ELF-1 (cell line): ENCODE results near the gene SRD5A3.
"Not testable (repeated sequence)": the region's sequence is repeated elsewhere in the genome, so short reads cannot be mapped to it uniquely, and the experiment has no call there.

Experiments
- DNase-seq: peaks from one replicate; pipeline ENCODE4 v3.0.0-alpha.2; 2016; ENCODE audit warnings: low read depth, low spot score

The SRD5A3 gene

GRCh38 chr4:55346851-55347255 is 811 bp downstream of the SRD5A3 start:
- no peak for DNase-seq

GRCh38 chr4:55347610-55348228 is 1.7 kb downstream of the SRD5A3 start:
- DNase-seq: no peak

GRCh38 chr4:55348466-55348865 is 2.4 kb downstream of the SRD5A3 start:
- DNase-seq: no peak

- DNase-seq: not testable (repeated sequence)
These were observed 4.8 kb downstream of the SRD5A3 start for GRCh38 chr4:55350870-55351269.

GRCh38 chr4:55351824-55352223 is 5.8 kb downstream of the SRD5A3 start:
- DNase-seq: no peak

- DNase-seq: no peak
These were observed 6.7 kb downstream of the SRD5A3 start for GRCh38 chr4:55352726-55353125.

GRCh38 chr4:55353228-55353747 is 7.2 kb downstream of the SRD5A3 start:
- DNase-seq: not testable (repeated sequence)

- no peak for DNase-seq
These were observed 8.6 kb downstream of the SRD5A3 start for GRCh38 chr4:55354648-55355047.

GRCh38 chr4:55355555-55355954 is 9.5 kb downstream of the SRD5A3 start:
- no peak for DNase-seq

GRCh38 chr4:55356991-55357461 is 11.0 kb downstream of the SRD5A3 start:
- no peak for DNase-seq

GRCh38 chr4:55358246-55358645 is 12.2 kb downstream of the SRD5A3 start:
- no peak for DNase-seq

- no peak for DNase-seq
These were observed 12.6 kb downstream of the SRD5A3 start for GRCh38 chr4:55358668-55359067.

- no peak for DNase-seq
These were observed 13.4 kb downstream of the SRD5A3 start for GRCh38 chr4:55359397-55359916.

GRCh38 chr4:55362938-55363337 is 16.9 kb downstream of the SRD5A3 start:
- not testable (repeated sequence) for DNase-seq

- DNase-seq: no peak
These were observed 17.8 kb downstream of the SRD5A3 start for GRCh38 chr4:55363691-55364351.

GRCh38 chr4:55364691-55365344 is 18.8 kb downstream of the SRD5A3 start:
- DNase-seq: no peak

- DNase-seq: no peak
These were observed 19.3 kb downstream of the SRD5A3 start for GRCh38 chr4:55365345-55365728.

- DNase-seq: no peak
These were observed 20.6 kb downstream of the SRD5A3 start for GRCh38 chr4:55366621-55367020.

GRCh38 chr4:55367084-55367722 is 21.2 kb downstream of the SRD5A3 start:
- no peak for DNase-seq

- DNase-seq: no peak
These were observed 23.9 kb downstream of the SRD5A3 start for GRCh38 chr4:55369968-55370367.

- no peak for DNase-seq
These were observed 26.2 kb downstream of the SRD5A3 start for GRCh38 chr4:55372259-55372658.

- DNase-seq: no peak
These were observed 27.4 kb downstream of the SRD5A3 start for GRCh38 chr4:55373461-55373860.
